GOT3 (cell line): ENCODE measurements around the gene TM9SF3.
"Not testable (repeated sequence)": the region's sequence is repeated elsewhere in the genome, so short reads cannot be mapped to it uniquely, and the experiment has no call there.

Experiments used
- DNase-seq: peaks from one replicate; lab custom pipeline; 2025; ENCODE audit warnings: mixed read lengths; lab: John Stamatoyannopoulos, UW

The TM9SF3 gene

DNA sequence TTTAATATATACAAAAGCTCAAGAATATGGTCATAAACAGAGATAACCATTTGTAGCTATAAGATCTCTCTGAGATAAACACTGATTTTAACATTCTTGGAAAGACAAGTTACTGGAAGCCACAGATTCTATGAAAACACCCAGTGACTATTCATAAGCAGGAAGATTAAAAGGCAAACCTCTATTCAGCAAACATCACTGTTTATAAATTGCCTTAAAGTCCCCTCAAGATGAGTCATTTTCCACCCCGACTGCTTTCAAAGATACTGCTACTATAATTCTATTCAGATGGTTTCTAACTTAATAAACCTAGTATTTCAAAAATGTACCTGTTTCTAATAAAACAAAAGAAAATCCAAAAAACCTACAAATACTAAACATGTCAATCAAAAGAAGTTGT lies 21.0 kb downstream of the TM9SF3 start:
- DNase-seq = no peak

DNA sequence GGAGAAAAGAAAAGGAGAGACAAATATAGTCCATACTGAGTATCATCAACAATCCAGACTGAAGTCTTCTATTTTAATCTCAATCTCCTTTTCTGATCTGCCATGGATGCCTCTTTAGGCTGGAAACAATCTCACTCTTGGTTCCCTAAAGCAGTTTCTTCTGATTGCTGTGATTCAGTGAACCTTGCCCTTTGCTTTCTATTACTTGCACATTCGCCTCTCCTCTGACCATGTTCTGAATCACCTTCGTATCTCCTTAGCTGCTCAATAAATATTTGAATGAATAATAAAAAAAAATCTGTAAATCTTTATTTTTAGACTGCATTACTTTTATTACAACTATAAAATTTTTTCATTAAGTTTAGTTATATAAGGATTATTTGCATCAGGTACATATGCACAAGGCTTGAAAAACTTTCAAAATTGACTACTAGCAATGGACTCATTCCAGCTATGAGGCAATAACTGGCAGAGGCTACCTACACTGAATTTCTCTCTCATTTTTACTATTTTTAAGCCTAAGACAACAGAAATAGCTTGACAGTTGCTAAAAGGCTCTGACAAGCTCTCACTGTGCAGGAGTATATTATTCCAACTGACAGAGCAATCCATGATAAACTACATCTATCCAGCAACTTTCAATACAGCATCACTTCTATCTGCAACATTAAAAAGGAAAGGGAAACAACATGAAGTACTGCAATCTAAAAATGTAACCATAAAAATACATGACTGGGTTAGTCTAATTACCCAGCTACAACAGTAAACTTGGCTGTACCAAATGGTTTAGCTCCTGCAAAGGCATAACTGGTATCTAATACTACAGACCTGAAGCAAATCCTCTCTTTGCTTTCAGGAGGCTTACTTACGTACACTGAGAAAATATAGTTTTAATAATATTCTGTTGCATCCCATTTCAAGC lies 25.6 kb downstream of the TM9SF3 start:
- no peak for DNase-seq

DNA sequence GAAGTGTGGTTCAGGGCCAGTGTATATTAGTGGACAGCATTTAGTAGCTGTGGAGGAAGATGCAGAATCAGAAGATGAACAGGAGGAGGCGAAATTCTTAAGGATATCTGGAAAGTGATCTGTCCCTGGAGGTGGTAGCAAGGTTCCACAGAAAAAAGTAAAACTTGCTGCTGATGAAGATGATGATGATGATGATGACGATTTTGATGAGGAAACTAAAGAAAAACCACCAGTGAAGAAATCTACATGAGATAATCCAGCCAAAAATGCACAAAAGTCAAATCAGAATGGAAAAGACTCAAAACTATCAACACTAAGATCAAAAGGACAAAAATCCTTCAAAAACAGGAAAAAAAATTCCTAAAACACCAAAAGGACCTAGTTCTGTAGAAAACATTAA lies 26.3 kb downstream of the TM9SF3 start:
- no peak for DNase-seq

DNA sequence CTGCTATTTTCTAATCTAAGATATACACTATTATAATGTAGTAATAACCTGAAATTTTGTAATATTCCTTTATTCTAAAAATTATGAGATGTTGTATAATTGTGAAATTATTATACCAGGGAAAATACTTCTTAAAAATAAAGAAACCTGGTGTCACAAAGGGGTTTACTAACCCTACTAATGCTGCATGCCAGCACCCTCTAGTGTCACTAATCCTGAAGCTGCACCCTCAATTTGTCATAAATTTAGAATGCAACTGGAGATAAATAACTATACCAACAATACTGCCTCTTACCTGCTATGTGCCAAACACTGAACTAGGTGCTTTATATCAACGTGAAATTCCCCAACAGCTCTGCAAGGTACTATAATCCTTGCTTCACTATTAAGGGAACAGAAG lies 30.8 kb downstream of the TM9SF3 start:
- no peak for DNase-seq

DNA sequence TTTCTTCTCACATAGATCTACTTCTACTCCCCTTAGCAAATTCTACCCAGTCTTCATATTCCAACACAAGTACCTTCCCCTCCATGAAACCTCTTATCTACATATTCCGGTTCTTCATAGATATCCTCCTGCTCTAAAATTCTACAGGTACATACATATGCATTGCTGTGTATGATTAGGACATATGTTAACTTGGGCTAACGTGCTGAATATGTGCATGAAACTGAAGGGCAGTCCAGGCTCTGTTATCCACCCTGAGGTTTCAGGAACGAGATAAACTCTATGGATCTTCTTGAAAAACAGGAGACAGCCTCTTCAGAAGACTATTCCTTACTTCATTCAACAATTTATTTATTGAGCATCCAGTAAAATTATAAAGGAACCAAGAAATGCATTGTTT lies 31.5 kb downstream of the TM9SF3 start:
- no peak for DNase-seq

DNA sequence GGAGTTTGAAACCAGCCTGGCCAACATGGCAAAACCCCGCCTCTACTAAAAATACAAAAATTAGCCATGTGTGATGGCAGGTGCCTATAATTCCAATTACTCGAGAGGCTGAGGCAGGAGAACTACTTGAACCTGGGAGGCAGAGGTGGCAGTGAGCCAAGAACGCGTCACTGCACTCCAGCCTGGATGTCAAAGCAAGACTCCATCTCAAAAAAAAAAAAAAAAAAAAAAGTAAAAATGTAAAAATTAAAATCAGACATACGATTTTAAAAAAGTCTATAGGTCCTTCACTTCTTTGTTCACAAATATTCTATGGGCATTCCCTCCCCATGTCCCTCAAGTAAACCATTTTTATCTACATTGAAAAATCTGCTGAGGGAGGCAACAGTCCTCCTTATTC lies 38.2 kb downstream of the TM9SF3 start:
- DNase-seq = no peak

DNA sequence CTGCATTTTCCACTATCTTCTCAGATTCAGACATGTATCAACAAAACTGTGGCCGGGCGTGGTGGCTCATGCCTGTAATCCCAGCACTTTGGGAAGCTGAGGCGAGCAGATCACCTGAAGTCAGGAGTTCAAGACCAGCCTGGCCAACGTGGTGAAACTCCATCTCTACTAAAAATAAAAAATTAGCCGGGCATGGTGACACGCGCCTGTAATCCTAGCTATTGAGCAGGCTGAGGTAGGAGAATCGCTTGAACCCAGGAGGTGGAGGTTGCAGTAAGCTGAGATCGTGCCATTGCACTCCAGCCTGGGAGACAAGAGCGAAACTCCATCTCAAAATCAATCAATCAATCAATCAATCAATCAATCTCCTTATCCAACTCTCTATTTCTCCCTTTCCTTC lies 41.3 kb downstream of the TM9SF3 start:
- not testable (repeated sequence) for DNase-seq

DNA sequence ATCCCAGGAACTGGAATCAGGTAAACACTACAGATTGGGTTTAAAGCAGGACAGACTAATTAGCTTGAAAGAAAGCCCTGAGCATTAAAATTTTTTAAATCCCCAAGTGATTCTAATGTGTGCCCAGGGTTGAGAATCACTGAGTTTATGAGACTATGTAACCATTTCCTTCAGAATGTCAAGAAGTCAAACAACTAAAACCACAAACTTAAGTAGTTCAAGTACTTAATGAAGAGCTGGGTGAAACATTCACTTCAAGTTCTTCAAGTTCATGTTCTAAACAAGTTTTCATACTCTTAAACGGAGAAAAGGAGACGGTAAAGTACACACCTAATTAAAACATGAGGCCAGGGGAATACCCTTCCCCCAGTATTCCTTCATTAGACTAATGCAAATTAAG lies 44.9 kb downstream of the TM9SF3 start:
- no peak for DNase-seq

DNA sequence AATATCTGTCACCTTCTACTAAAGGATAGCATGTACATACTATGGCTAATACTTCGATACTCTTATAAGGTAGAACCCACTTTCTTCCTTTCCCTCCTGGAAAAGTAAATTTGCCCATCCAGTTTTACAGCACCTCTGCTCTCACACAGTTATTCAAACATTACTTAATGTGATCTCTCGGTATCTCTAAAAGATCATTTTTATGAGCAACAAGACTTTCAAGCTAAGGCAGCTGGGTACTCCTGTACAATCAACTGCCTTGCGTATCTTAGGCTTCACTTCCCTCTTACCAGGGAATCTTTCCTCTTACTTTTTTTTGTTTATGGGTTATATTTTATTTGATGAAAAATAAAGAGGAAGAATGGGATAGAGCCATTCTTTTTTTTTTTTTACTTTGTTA lies 46.6 kb downstream of the TM9SF3 start:
- no peak for DNase-seq

DNA sequence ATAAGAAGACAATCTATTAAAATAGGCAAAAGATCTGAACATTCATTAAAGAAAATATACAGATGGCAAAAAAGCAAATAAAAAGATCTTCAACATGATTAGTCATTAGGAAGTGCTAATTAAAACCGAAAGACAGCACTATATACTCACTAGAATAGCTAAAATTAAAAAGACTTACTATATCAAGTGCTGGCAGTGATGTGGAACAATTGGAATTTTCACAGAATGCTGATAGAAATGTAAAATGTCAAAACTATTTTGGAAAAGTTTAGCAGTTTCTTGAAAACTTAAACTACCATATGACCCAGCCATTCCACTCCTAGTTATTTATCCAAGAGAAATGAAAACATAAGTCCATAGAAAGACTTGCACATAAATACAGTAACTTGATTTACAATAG lies 48.1 kb downstream of the TM9SF3 start:
- no peak for DNase-seq

DNA sequence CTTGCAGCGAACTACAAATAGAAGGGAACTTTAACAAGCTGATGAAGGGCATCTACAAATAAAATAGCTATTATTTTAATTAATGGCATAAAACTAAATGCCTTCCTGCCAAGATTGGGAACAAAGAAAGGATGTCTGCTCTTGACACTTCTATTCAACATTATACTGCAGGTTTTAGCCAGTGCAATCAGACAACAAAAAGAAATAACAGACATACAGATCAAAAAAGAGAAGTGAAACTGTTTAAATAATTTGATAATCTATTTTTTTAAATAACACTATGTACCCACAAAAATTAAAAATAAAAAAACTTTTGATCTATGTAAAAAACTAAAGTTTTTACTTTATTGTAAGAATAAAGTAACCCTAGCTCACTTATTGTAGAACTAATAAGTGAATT lies 50.7 kb downstream of the TM9SF3 start:
- no peak for DNase-seq

DNA sequence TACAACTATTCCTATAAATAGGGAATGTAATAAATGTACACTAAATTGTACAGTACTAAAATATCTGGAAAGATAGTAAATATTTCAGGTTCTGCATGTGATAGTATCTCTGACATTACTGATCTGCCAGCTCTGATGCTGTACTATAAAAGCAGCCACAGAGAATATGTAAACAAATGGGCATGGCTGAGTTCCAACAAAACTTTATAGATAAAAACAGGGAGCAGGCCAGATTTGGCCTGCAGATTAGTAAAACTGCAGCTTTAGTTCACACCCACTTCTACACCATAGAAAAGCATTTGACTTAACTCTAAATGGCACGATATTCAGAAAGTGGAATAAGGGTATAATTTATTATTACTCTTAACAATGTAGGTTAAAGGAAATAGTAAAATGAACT lies 54.3 kb downstream of the TM9SF3 start:
- no peak for DNase-seq

DNA sequence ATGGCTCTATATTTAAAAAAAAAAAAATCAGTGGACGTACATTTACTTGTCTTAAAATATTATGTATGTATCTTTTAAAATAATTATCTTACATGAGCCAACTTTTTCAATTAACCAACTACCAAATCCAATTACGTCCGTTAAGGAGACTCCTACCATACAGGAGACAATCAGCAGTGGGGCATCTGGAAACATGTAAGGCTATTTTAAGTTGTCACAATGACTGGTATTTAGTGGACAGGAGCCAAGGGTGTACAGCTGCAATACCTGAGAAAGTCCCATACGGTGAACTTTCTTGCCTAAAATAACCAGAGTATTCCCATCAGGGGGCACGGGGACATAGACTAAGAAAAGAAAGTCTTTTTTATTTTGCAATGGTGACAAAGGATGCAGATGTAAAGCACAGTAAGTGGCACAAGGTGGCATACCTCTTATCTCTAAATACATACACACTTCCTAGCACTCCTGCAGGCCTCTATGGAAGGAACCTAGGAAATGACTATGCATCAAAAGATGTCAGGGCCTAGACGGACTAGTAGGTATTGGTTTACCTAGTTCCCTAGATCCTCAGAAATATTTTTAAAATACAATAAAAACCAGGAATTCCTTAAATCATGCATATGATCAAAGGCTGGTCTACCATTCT lies 57.1 kb downstream of the TM9SF3 start:
- no peak for DNase-seq

DNA sequence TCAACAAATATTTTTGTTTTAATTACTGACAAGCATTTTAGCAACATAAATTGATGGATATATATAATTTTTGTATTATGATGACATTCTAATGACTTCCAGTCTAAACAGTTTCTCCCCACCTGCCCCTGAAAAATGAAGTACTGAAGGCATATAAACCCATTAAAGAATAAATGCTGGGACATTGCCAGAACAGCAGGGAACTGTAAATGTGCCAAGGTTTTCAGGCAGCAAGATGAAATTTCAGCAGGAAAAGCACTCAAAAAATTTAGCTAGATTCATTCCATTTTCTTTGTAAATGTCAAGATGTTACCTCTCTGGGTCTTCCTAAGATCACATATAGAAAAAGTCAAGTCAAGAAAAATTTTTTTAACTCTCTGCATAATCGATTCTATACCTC lies 62.1 kb downstream of the TM9SF3 start:
- DNase-seq = no peak

DNA sequence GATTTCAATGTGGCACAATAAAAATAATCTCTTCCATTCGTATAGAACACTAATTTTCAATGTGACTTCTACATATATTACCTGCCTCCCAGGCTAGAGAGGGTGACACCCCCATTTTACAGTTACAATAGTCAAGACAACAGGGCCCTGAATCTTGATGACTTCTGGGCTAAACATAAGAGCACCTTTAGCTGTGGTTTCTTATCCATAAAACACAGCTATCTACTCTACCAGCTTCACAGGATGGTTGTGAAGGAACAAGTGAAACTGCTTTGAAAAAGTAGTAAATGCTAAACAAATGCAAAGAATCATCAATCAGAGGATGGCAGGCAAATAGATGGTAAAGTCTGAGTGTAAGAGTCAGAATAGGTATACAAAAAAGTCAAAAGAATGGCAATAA lies 69.5 kb downstream of the TM9SF3 start:
- no peak for DNase-seq

DNA sequence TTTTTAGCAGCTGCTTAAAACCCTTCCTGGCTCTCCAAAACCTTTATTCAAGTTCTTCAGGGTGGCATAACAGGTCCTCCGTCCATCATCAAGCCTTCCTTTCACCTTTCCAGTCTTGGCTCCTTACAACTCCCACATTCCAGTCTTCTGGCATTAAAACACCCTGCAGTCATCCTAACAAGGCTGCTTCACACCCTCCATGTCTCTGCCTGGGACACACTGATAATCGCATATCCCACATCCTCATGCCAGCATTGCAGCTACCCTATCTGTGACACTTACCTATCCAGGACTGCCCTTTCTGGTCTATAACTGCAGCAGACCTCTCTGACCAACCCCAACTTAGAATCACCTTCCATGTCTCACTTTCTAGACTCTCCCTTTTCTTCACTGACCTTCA lies 70.5 kb downstream of the TM9SF3 start:
- no peak for DNase-seq

DNA sequence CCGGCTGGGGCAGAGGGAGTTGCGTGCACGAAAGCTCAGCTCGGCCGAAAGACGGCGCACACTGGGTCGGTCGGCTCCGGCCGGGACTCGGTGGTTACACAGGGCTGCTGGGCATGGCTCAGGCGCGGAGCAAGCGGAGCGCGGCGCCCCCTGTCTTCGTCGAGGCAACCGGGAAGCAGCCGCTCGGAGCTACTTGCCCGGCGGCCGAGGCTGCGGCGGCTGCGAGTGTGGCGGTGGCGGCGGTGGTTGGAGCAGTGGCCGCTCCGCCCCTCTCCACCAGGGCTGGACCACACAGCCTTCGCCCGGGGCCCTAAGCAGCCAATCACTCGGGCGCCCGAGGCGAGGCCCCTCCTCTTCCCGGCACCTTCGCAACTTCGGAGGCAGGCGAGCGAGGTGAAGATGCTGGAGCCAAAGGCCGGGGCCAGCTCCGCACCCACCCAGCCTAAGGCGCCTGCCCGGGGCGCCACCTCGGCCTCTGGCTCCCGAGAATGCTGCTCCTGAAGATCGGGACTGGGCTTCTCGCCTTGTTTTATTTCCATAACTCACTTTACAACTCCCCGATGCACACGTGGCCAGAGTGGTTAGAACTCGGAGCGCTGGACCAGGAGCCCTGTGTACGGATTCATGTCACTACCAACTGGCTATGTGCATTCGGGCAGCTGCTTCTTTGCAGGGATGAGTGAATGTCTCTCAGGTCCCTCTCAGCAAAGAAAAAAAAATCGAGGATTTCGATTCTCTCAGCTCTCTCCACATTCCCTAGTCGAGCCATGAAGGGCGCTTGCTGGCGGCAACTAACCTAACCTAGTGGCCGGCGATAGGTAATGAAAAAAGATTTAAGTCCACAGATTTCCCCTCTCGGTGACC lies 72.9 kb downstream of the TM9SF3 start, which contains the start of gene TLL2:
Gene TLL2 (minus strand): TSS at position 229 of the 864 bp plus-strand sequence. CDS start 241 bp downstream, outside the sequence.
- DNase-seq = peak; percentile 48

DNA sequence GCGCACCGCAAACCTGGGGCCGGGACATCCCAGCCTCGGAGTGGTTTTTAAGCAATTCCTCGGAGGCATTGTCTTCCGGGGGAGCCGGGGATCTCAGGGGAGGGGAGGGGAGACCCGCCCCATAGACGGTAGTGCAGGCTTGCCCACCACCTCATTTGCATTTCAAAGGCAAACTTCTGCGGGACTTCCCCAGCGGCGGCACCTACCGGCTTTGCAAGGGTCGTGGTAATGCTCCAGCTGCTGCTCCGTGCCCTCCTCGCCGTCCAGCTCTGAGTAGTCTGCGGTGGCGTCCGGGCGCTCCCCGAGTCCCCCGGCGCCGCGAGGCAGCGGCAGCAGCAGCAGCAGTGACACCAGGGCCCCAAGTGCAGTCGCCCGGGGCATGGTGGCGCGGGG lies 73.5 kb downstream of the TM9SF3 start:
- no peak for DNase-seq

DNA sequence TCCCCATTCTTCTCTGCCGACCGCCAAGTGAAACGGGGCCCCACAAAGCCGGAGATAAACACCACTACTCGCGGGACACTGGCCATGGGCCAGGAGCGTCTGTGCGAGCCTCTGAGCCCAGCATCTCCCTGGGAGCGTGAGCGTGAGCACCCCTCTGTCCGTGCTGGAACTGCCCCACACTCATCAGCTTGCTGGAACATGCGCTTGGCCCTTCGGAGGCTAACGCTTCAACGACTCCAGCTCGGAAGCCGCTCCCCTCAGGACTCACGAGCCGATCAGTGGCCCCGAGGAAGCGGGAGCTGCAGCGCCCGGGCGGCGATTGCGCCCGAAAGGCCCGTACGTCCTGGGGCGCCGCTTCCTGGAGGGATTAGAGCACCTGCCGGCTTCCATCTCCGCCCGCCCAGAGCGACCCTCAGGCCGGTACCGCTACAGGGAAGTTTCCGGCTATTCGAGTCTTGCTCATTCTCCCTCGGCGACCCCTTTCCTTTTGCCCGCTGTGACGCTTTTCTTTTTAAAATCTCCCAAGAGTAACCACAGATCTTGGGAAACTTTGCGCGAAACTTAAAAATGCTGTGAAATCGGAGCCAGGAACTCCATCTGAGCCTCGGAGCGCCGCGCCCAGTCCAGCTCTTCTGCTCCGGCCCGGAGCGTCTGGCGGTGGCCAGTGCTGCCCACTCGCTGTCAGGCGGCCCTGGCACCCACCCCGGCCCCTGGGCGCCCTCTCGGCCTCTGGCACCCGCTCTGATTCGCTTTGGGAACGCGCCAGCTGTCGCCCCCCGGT lies 74.1 kb downstream of the TM9SF3 start:
- no peak for DNase-seq

DNA sequence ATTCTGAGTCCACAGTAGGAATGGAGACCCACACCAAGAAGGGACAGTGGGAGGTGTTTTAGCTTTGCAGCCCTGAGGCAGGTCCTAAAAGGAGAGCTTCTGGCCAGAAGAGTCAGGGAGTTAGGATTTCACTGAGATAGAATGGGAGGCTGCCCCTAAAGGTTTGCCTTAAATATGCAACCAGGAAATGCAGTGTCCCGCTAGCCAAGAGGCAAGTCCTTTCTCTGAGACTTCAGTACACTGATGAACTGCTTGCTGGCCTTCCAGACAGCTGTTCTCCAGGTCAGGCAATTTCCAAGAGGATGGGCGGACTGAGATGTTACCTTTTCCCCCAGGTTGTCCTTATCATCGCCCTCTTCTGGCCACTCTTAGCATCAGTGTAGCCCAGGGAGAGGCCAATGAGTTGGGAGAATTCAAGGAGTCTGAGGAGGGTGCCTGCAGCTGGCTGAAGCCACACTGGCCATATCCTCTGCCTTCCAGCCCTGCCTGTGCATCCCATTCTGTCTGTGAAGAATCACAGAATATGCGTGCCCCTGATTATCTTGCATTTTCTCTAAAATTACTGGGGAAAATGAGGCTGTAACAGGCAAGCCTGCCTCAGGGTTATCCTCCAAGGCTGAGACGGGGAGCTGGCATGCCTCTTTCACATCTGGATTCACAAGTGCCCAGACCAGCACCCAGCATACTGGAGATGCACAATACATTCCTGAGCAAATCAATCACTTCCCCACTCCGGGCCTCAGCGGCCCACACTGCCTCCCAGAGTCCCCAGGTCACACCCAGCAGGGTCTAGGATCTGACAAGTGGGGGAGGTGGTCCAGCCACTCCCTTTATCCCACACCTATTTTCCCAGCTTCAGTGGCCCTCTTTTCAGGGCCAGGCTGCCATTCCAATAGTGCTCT lies 75.5 kb downstream of the TM9SF3 start:
- DNase-seq = no peak
